GM04504 (cell line): Measurements from ENCODE around the gene PRKAG1.
"Not testable (repeated sequence)": the region's sequence is repeated elsewhere in the genome, so short reads cannot be mapped to it uniquely, and the experiment has no call there.

Experiments
- DNase-seq: peaks from one replicate; pipeline ENCODE4 v3.0.0-alpha.2; 2012; ENCODE audit warnings: low read depth

The PRKAG1 gene

DNA sequence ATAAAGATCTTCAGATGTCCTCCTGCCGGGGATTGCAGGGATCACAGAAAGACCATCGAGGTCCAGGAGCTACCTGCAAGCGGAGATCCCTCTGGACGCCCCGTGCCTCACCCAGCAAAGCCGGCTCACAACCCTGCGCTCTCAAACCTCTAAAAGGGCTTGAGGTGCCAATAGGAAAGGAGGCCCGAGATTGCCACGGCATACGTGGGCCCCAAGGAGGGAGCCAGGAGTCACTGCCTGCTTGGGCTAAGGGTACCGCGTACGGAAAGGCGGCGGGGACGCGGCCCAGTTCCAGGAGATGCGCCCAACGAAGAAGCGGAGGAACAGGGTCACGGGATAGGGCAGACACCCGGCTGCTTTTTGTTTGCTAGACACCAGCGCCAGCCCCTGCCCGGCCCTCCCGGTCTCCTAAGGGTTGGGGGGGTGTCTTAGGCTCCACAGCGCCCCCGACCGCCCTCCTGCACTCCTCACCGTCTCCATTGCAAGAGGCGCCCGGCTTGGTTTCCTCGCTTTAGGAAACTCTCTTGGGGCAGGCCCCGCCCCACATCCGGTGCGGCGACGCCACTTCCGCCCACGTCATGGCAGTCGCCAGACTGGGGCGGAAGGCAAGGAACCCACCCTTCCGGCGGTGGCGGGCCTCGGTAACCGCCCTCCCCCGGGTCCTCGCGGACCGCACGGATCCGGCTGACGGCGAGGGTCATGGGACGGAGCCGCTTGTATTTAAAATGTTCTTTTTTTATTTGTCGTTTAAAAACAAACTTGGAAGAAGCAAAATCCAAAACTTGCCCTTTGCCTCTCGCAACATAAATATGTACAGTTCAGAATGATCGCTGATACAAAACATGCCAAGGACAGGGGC is at the start of gene PRKAG1:
Gene PRKAG1 (minus strand): TSS at position 516 of the 859 bp plus-strand sequence. CDS start 36 bp downstream, at position 480.
- DNase-seq: peak; percentile 94

GRCh38 chr12:49066120-49066519 is 47.5 kb upstream of the PRKAG1 start:
- no peak for DNase-seq

DNA sequence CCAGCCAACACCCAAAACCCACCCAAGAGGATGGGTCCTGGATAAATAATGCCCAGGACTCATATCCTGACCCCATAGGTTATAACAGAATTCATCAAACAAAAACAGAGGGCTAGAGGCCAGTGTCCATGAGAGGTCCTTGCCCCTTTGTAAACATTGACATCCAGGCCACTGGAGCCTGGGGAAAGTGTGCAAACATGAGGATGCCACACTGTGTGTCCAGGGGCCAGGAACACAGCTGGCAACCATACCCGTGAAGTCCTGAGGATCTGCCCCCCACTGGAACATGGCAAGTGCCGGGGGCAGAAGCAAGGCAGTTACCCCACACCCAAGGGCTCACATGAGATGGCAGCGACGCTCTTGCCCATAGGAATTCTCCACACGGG is 46.2 kb upstream of the PRKAG1 start:
- DNase-seq: no peak

GRCh38 chr12:49061916-49062315 is 43.3 kb upstream of the PRKAG1 start:
- DNase-seq: not testable (repeated sequence)

- no peak for DNase-seq
Measured at GRCh38 chr12:49061157-49061650, 42.6 kb upstream of the PRKAG1 start.

DNA sequence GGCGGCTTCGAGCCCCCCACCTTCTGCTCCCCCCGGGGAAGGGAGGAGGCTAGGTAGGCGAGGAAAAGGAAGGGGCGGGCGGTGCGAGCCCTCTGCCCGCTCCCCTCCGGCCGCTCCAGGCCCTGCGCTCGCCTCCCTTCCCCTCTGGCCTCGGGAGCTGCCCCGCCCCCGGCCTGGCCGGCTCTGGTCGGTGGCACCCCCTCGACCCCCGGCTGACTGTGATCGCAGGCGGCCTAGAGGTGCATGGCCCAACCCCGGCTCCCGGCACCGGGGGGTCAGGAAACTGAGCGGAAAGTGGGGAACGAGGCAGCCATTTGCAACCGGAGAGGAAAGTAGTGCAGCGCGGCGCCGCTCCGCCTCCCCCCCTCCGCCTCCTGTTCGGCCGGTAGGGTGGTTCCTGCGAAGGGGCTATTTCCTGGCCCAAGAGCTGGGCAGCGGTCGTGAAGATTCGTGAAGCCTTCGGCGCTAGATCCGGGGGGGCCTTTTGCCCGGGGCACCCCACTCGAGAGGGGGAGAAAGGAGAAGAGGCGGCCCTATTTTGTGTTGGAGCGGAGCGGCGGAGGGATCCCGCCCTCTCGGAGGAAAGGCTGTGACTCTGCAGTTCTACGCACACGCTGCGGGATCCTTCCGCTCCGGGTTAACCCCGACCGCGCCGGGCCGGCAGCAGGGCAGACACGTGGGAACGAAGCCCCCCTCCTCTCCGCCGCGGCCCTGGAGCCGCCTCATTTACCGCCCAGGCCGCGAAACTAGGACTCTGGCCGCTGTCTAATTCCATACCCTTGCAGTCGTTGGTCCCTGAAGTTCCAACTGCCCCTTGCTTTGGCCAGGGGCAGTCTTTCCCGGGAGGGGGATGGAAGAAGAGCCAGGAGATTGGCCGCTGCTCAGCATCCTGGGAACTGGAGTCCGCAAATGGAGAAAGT is 41.9 kb upstream of the PRKAG1 start, which contains the start of gene KMT2D:
Gene KMT2D (minus strand): TSS at position 558 of the 920 bp plus-strand sequence. CDS start 5,470 bp downstream, outside the sequence.
- peak; percentile 90 for DNase-seq

DNA sequence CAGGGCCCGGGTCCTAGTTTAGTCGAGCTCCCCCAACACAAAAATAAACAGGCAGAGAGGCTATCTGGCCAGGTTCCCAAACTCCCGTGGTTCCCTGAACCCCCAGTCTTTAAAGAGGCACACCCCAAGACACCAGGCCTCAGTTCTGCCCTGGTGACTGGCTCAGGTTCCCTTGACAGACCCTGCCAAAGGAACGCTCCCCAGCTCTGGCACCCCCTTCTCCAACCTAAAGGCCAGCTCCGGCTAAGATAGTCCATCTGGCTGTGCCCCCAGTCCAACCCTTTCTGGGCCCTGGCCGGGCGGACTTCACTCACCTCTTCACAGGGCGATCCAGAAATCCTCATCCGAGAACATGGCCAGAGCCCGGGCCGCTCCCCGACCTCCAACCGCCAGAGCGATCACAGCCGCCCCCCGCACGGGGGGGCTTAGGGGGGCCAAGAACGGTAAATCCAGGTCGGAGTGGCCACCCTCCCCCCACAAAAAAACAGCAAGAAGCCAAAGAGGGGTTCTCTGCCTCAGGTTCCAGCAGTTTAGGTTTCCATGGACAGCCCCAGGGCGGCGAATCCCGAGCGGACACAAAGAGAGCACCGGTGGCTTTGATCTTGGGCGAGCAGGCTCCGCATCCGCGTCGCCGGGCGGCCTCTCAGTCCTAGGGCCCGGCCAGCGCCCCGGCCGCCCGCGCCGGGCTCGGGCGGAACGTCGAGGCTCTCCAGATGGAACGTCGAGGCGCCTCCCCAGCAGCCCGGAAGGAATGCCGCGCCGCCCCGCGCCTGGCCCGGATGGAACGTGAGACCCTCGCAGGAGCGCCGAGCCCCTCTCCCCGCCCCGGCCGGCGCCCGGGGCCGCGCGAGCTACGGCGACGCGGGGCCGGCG is 41.0 kb upstream of the PRKAG1 start:
- DNase-seq: no peak

DNA sequence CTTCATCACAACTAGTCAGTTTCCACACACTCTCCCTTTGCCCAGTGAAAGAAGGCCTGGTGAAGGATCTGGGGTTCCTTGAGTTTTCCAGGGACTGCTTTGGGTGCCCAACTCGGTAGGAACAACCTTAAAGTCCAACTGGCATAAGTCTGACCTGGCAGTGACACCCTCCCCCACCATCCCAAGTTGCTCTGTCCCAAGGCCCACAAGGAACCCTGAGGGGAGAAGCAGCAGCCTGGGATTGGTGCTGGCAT is 40.4 kb upstream of the PRKAG1 start:
- DNase-seq: no peak

DNA sequence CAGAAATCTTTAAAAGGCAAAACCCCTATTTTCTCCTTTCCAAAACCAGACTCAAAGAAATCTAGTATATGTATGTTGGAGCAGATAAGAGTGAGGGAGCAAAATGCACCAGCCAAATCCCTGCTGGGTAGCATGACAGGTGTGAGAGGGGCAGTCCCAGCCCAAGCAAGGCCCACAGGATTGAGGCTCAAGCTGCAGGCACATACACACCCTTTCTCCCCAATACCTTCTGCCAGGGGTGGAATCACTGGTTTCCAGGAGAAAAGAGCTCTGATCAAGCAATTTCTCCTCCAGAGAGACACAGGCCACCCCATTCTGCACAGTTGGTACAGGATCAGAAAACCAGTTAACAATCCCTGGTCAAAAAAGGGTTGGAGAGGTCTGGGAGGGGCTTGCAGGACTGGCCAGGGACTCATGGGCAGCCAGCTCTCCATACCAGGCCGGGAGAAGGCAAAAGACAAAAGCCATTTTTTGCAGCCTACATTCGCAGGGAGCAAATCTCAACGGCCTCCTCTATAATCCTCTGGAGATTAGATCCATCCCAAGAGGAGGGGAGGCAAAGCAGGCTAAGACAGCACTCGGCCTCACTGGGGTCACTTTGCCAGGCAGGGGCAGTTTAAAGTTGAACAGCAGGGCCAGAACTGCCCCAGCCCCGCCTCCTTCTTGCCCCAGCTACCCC is 39.9 kb upstream of the PRKAG1 start:
- no peak for DNase-seq

- no peak for DNase-seq
Measured at GRCh38 chr12:49057888-49058287, 39.3 kb upstream of the PRKAG1 start.

GRCh38 chr12:49055978-49056754 is 37.6 kb upstream of the PRKAG1 start:
- peak; percentile 51 for DNase-seq

DNA sequence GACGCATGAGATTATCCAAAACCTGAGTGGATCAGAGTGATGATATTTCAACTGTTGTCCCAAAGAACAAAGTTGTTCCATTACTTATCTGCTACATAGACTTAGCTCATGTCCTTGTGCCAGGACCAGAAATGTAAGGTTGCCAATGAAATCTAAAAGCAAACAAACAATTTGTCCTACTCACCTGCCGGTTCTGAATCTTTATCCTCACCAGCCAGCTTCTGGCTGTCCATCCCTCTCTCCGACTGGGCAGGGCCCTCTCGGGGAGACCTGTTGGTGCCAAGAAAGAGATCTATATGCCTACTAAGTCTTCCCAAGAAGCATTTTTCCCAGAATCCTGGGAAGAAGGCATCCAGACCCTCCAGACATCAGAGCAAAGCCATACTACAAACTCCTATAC is 36.5 kb upstream of the PRKAG1 start:
- DNase-seq: no peak

GRCh38 chr12:49054524-49054923 is 35.9 kb upstream of the PRKAG1 start:
- no peak for DNase-seq

DNA sequence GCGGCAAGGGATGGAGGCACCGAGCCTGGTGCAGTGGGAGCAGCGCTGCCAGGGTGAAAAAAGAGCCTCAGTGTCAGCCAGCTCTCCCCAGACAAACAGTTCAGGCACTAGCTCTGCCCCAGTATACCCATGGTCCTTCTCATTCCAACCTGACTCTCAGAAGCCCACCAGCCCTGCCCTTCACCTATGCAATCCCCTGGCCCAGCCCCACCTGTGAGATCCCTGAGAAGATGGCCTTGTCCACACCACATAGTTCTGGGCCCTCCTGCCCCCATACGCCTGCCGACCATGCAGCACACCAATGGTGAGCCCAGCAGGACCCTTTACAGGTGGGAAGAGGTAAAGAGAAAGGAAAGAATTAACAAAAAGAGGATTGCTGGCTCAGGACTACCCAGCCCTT is 35.5 kb upstream of the PRKAG1 start:
- DNase-seq: no peak

GRCh38 chr12:49052451-49053208 is 34.1 kb upstream of the PRKAG1 start:
- no peak for DNase-seq

DNA sequence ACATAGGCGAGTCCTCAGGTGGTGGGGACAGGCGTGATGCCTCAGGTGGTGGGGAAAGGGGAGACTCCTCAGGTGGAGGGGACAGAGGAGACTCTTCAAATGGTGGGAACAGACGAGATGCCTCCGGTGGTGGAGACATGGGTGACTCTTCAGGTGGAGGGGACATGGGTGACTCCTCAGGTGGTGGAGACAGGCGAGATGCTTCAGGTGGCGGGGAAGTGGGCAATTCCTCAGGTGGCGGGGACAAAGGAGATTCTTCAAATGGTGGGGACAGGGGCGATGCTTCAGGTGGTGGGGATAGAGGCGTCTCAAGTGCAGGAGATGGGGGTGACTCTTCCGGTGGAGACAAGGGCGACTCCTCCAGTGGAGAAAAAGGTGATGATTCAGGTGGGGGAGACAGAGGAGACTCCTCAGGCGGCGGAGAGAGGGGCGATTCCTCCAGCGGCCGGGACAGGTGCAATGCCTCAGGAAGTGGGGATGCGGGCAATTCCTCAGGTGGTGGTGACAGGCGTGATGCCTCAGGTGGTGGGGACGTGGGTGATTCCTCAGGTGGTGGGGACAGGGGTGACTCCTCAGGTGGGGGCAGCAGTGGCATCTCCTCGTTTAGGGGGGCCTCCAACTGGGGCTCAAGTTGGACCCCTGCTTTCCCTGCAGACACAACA is 33.3 kb upstream of the PRKAG1 start:
- no peak for DNase-seq

- no peak for DNase-seq
Measured at GRCh38 chr12:49051373-49051764, 32.8 kb upstream of the PRKAG1 start.

GRCh38 chr12:49050507-49051372 is 32.2 kb upstream of the PRKAG1 start:
- no peak for DNase-seq
